ENCODE measurements around the gene BCKDK. TPM values are rescaled to one million over a fixed set of nuclear protein-coding genes. Genes with fewer than 3 reads are reported as not detected.

BCKDK gene
- total and polyA plus RNA-seq, 2 of the 13 experiments (the other 11 are each of a cell fraction or from before 2014, with no cell fraction given): 24.9 to 42.6 TPM

GRCh38 chr16:31093132-31093703 lies 15.0 kb upstream of the BCKDK start (continued):
- no peak for TF ChIP-seq GATA4 (IDR thresholded peaks at IDR 0.05; ENCODE audit: borderline replicate concordance, low read depth)
- no peak for TF ChIP-seq ARID2 (CRISPR knock-in tag; IDR thresholded peaks at IDR 0.05; ENCODE audit: borderline replicate concordance)
- no peak for TF ChIP-seq FOXM1 (CRISPR knock-in tag; IDR thresholded peaks at IDR 0.05)
- TF ChIP-seq EZH2 (conservative IDR thresholded peaks at IDR 0.05; ENCODE audit: low read depth, low read length): no peak
- TF ChIP-seq PRDM10 (CRISPR knock-in tag; IDR thresholded peaks at IDR 0.05; ENCODE audit: low read depth): no peak
- TF ChIP-seq HDAC2 (CRISPR knock-in tag; IDR thresholded peaks at IDR 0.05): no peak
- TF ChIP-seq PCBP2 (optimal IDR thresholded peaks at IDR 0.05; ENCODE audit: low read depth, low read length, poor library complexity, severe bottlenecking): no peak
- no peak for TF ChIP-seq KDM5A (IDR thresholded peaks at IDR 0.05; ENCODE audit: borderline replicate concordance, low read length)
- TF ChIP-seq SNAPC2 (CRISPR knock-in tag; IDR thresholded peaks at IDR 0.05): no peak
- TF ChIP-seq, protein P1, sequence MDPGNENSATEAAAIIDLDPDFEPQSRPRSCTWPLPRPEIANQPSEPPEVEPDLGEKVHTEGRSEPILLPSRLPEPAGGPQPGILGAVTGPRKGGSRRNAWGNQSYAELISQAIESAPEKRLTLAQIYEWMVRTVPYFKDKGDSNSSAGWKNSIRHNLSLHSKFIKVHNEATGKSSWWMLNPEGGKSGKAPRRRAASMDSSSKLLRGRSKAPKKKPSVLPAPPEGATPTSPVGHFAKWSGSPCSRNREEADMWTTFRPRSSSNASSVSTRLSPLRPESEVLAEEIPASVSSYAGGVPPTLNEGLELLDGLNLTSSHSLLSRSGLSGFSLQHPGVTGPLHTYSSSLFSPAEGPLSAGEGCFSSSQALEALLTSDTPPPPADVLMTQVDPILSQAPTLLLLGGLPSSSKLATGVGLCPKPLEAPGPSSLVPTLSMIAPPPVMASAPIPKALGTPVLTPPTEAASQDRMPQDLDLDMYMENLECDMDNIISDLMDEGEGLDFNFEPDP (CRISPR knock-in tag; conservative IDR thresholded peaks at IDR 0.05): no peak
- TF ChIP-seq NFKB2 (CRISPR knock-in tag; IDR thresholded peaks at IDR 0.05; ENCODE audit: borderline replicate concordance): 0 out of 2 replicates have a peak, but pooled peaks have one; percentile 34
- TF ChIP-seq POLR2A (IDR thresholded peaks at IDR 0.05; ENCODE audit: insufficient read depth in 1 of 2, low read depth in 2 of 2, low read length in 2 of 2): peak; percentile 54 to 71; a peak in 2 of 4 replicates
- TF ChIP-seq ZFP90 (CRISPR knock-in tag; IDR thresholded peaks at IDR 0.05; ENCODE audit: borderline replicate concordance): no peak
- no peak for TF ChIP-seq MTA1 (CRISPR knock-in tag; IDR thresholded peaks at IDR 0.05; ENCODE audit: borderline replicate concordance)
- no peak for TF ChIP-seq KLF13 (CRISPR knock-in tag; IDR thresholded peaks at IDR 0.05)
- TF ChIP-seq, protein P2, sequence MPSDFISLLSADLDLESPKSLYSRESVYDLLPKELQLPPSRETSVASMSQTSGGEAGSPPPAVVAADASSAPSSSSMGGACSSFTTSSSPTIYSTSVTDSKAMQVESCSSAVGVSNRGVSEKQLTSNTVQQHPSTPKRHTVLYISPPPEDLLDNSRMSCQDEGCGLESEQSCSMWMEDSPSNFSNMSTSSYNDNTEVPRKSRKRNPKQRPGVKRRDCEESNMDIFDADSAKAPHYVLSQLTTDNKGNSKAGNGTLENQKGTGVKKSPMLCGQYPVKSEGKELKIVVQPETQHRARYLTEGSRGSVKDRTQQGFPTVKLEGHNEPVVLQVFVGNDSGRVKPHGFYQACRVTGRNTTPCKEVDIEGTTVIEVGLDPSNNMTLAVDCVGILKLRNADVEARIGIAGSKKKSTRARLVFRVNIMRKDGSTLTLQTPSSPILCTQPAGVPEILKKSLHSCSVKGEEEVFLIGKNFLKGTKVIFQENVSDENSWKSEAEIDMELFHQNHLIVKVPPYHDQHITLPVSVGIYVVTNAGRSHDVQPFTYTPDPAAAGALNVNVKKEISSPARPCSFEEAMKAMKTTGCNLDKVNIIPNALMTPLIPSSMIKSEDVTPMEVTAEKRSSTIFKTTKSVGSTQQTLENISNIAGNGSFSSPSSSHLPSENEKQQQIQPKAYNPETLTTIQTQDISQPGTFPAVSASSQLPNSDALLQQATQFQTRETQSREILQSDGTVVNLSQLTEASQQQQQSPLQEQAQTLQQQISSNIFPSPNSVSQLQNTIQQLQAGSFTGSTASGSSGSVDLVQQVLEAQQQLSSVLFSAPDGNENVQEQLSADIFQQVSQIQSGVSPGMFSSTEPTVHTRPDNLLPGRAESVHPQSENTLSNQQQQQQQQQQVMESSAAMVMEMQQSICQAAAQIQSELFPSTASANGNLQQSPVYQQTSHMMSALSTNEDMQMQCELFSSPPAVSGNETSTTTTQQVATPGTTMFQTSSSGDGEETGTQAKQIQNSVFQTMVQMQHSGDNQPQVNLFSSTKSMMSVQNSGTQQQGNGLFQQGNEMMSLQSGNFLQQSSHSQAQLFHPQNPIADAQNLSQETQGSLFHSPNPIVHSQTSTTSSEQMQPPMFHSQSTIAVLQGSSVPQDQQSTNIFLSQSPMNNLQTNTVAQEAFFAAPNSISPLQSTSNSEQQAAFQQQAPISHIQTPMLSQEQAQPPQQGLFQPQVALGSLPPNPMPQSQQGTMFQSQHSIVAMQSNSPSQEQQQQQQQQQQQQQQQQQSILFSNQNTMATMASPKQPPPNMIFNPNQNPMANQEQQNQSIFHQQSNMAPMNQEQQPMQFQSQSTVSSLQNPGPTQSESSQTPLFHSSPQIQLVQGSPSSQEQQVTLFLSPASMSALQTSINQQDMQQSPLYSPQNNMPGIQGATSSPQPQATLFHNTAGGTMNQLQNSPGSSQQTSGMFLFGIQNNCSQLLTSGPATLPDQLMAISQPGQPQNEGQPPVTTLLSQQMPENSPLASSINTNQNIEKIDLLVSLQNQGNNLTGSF (CRISPR knock-in tag; IDR thresholded peaks at IDR 0.05): no peak
- TF ChIP-seq ZBTB33 (CRISPR knock-in tag; IDR thresholded peaks at IDR 0.05): no peak
